ENCODE results near the gene NUDT5. TPM values are rescaled to one million over a fixed set of nuclear protein-coding genes. Genes with fewer than 3 reads are reported as not detected.
A peak's percentile ranks its signal among the peaks of the same experiment; 100 is the strongest.

NUDT5 gene
- total and polyA plus RNA-seq, 7 experiments from 2014 or later: 24.5 to 89.4 (median 47.4) TPM

DNA sequence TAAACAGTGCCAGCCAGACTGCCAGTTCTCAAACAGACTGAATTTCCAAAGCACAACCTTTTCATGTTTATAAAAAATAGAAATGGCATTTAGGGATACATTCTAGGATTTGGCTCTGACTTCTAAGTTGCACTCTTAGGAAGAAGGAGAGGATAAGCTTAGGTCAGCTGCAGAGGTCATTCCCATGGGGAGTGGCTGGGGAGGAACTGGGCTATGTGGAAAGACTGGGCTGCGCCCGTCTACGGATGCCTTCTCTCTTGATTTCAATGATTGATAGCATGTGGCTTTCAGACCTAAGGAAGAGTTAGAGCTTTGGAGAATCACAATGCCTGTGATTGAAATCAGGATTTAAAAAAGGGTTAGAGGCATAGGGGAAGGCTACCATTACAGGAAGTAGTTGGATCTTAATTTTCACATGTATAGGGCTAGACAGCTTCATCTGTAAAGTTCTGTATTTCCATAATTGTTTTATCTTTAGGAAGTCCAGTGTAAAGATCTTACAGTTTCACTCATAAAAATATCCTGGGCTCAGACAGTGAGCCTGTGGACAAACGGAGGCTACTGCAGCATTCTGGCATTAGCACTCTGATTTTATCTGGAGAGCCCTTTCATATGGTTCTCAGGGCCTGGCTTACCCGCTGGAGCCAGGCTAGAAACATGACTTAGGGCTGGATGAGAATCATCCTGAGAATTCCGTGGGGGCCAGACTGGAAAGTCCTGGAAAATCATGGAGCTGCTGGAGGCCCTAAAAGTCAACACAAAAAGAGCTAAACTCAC, 29.5 kb downstream of the NUDT5 start:
- H3K36me3 Mint-ChIP-seq: peaks cover 8 to 56% (median 37%) of the 10 kb centered on the region in 5 donors
- POLR2A ChIA-PET: no interaction called here

DNA sequence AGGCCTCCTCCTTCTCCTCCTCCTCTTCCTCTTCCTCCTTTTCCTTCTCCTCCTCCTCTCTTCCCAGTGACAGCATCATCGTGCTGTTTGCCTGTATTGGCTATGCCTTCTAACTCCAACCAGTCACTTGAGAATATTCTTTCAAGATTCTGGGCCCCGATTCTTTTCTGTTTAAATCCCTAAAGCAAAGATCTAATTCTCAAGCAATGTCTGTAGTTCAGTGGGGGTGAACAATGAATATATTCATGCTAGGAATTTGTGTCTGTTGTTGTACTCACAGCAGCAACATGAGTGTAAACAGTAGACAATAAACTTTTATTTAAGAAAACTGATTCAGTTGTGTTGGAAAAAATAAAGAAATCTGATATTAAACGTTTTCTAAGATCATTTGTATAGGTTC, 30.7 kb downstream of the NUDT5 start:
- Mint-ChIP-seq H3K4me1 (no peaks in the 10 kb centered on the region), H3K27ac (peak overlapping the region in 4 of 9 donors; percentile 1 to 57 (median 24)), H3K9me3 (no peaks in the 10 kb centered on the region), H3K4me3 (no peak overlapping the region), H3K27me3 (no peaks in the 10 kb centered on the region), H3K36me3 (peaks cover 3 to 52% (median 34%) of the 10 kb centered on the region in 5 donors)
- CTCF ChIA-PET: no interaction called here
- no peak overlapping the region for H3K4me3 ChIP-seq (ENCODE audit: low read length)
- DNase-seq (no peak), ATAC-seq (no peak)
- H3K36me3 ChIP-seq (ENCODE audit: control insufficient read depth in 2 of 3, insufficient read depth in 3 of 3, low read length in 3 of 3): peaks cover 0 to 76% (median 6%) of the 10 kb centered on the region in 3 experiments
- H3K4me1 ChIP-seq (ENCODE audit: control insufficient read depth in 2 of 2, insufficient read depth in 2 of 2, low read length in 2 of 2): no peaks in the 10 kb centered on the region
- H3K27me3 ChIP-seq (ENCODE audit: control insufficient read depth in 2 of 2, insufficient read depth in 2 of 2, low read length in 2 of 2): no peaks in the 10 kb centered on the region
- no peaks in the 10 kb centered on the region for H3K9me3 ChIP-seq (ENCODE audit: control insufficient read depth in 2 of 3, low read length in 3 of 3)
- intact Hi-C loops (cut with micrococcal nuclease): no loop called here
- H3K27ac ChIP-seq (ENCODE audit: low read depth, low read length): no peak overlapping the region
- POLR2A ChIA-PET: no interaction called here

More for the DNA sequence above, 29.5 kb downstream of the NUDT5 start:
- no peaks in the 10 kb centered on the region for H3K9me3 Mint-ChIP-seq
- CTCF ChIA-PET: interaction anchor here (0.6 kb wide), 1 partner anchor 9 kb away, joined by 3 read pairs; no protein-coding TSS in a partner anchor
- Histone ChIP-seq H3K27me3 (ENCODE audit: control insufficient read depth in 2 of 2, insufficient read depth in 2 of 2, low read length in 2 of 2) (no peaks in the 10 kb centered on the region), H3K4me1 (ENCODE audit: control insufficient read depth in 2 of 2, insufficient read depth in 2 of 2, low read length in 2 of 2) (no peaks in the 10 kb centered on the region), H3K9me3 (ENCODE audit: control insufficient read depth in 2 of 3, low read length in 3 of 3) (no peaks in the 10 kb centered on the region), H3K27ac (ENCODE audit: low read depth, low read length) (peak overlapping the region; percentile 18), H3K36me3 (ENCODE audit: control insufficient read depth in 2 of 3, insufficient read depth in 3 of 3, low read length in 3 of 3) (peaks cover 6 to 81% (median 7%) of the 10 kb centered on the region in 3 experiments), H3K4me3 (ENCODE audit: low read length) (no peak overlapping the region)
- ATAC-seq (no peak), DNase-seq (no peak)
- no peaks in the 10 kb centered on the region for H3K27me3 Mint-ChIP-seq
- no peak overlapping the region for H3K4me3 Mint-ChIP-seq
- peak overlapping the region in 3 of 9 donors; percentile 55 to 76 (median 64) for H3K27ac Mint-ChIP-seq
- intact Hi-C loops (cut with micrococcal nuclease): no loop called here
- no peaks in the 10 kb centered on the region for H3K4me1 Mint-ChIP-seq

- intact Hi-C loops (cut with micrococcal nuclease): no loop called here
- Mint-ChIP-seq H3K36me3 (peaks cover 0 to 46% (median 29%) of the 10 kb centered on the region in 5 donors), H3K27ac (peak overlapping the region in 3 of 9 donors; percentile 1 to 78 (median 36)), H3K27me3 (no peaks in the 10 kb centered on the region), H3K4me1 (no peaks in the 10 kb centered on the region), H3K4me3 (no peak overlapping the region), H3K9me3 (no peaks in the 10 kb centered on the region)
- ChIA-PET CTCF (no interaction called here), POLR2A (no interaction called here)
- Histone ChIP-seq H3K27ac (ENCODE audit: low read depth, low read length) (no peak overlapping the region), H3K27me3 (ENCODE audit: control insufficient read depth in 2 of 2, insufficient read depth in 2 of 2, low read length in 2 of 2) (no peaks in the 10 kb centered on the region), H3K4me1 (ENCODE audit: control insufficient read depth in 2 of 2, insufficient read depth in 2 of 2, low read length in 2 of 2) (no peaks in the 10 kb centered on the region), H3K36me3 (ENCODE audit: control insufficient read depth in 2 of 3, insufficient read depth in 3 of 3, low read length in 3 of 3) (peaks cover 0 to 70% (median 9%) of the 10 kb centered on the region in 3 experiments), H3K9me3 (ENCODE audit: control insufficient read depth in 2 of 3, low read length in 3 of 3) (no peaks in the 10 kb centered on the region), H3K4me3 (ENCODE audit: low read length) (no peak overlapping the region)
- no peak for DNase-seq
- no peak for ATAC-seq
Observed at GRCh38 chr10:12164085-12164484, 31.6 kb downstream of the NUDT5 start.

DNA sequence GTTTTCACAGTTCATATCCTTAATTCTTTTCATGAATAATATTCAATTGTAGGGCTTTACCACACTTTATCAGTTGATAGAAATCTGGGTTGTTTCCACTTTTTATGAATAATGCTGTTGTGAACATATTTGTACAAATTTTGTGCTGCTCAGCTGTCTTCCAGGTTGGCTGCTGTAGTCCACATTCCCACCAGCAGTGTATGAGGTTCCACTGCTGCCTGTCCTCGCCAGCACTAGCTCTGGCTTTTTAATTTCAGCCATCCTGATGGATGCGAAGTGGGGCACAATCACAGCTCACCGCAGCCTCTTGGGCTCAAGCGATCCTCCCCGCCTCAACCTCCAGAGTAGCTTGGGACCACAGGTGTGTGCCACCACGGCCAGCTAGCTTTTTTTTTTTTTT, 32.8 kb downstream of the NUDT5 start:
- no peaks in the 10 kb centered on the region for H3K9me3 Mint-ChIP-seq
- Histone ChIP-seq H3K27ac (ENCODE audit: low read depth, low read length) (no peak overlapping the region), H3K9me3 (ENCODE audit: control insufficient read depth in 2 of 3, low read length in 3 of 3) (no peaks in the 10 kb centered on the region), H3K4me1 (ENCODE audit: control insufficient read depth in 2 of 2, insufficient read depth in 2 of 2, low read length in 2 of 2) (no peaks in the 10 kb centered on the region), H3K4me3 (ENCODE audit: low read length) (no peak overlapping the region), H3K27me3 (ENCODE audit: control insufficient read depth in 2 of 2, insufficient read depth in 2 of 2, low read length in 2 of 2) (no peaks in the 10 kb centered on the region), H3K36me3 (ENCODE audit: control insufficient read depth in 2 of 3, insufficient read depth in 3 of 3, low read length in 3 of 3) (peaks cover 0 to 76% (median 9%) of the 10 kb centered on the region in 3 experiments)
- peaks cover 0 to 43% (median 27%) of the 10 kb centered on the region in 5 donors for H3K36me3 Mint-ChIP-seq
- ChIA-PET CTCF (no interaction called here), POLR2A (no interaction called here)
- H3K4me3 Mint-ChIP-seq: no peak overlapping the region
- intact Hi-C loops (cut with micrococcal nuclease): no loop called here
- DNase-seq (no peak), ATAC-seq (no peak)
- H3K27me3 Mint-ChIP-seq: no peaks in the 10 kb centered on the region
- no peaks in the 10 kb centered on the region for H3K4me1 Mint-ChIP-seq
- H3K27ac Mint-ChIP-seq: peak overlapping the region in 2 of 9 donors; percentile 18 to 41

GRCh38 chr10:12160664-12161063, 35.0 kb downstream of the NUDT5 start:
- peaks cover 0 to 64% (median 3%) of the 10 kb centered on the region in 3 experiments for H3K36me3 ChIP-seq (ENCODE audit: control insufficient read depth in 2 of 3, insufficient read depth in 3 of 3, low read length in 3 of 3)

DNA sequence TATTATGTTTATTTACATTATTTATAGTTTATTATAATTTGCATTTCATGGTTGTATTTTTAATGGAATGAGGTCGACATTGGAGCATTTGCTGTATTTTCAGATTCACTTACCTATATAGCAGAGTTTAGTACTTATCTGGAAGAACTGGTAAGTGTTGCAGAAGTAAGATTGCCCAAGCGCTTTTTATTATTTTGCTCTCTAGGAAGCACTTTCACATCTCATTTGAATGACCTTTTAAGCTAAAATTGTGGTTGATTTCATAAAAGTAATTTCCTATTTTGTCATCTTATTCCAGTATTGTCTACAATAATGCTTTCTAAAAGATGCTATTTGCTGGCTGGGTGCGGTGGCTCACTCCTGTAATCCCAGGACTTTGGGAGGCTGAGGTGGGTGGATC, 37.6 kb downstream of the NUDT5 start:
- peaks cover 0 to 43% (median 3%) of the 10 kb centered on the region in 3 experiments for H3K36me3 ChIP-seq (ENCODE audit: control insufficient read depth in 2 of 3, insufficient read depth in 3 of 3, low read length in 3 of 3)
- intact Hi-C loops (cut with micrococcal nuclease): no loop called here
- CTCF ChIA-PET: no interaction called here

More at GRCh38 chr10:12160664-12161063, 35.0 kb downstream of the NUDT5 start:
- no peak overlapping the region for H3K27ac Mint-ChIP-seq
- Histone ChIP-seq H3K4me1 (ENCODE audit: control insufficient read depth in 2 of 2, insufficient read depth in 2 of 2, low read length in 2 of 2) (no peaks in the 10 kb centered on the region), H3K4me3 (ENCODE audit: low read length) (no peak overlapping the region), H3K27ac (ENCODE audit: low read depth, low read length) (no peak overlapping the region), H3K9me3 (ENCODE audit: control insufficient read depth in 2 of 3, low read length in 3 of 3) (no peaks in the 10 kb centered on the region), H3K27me3 (ENCODE audit: control insufficient read depth in 2 of 2, insufficient read depth in 2 of 2, low read length in 2 of 2) (no peaks in the 10 kb centered on the region)
- no peaks in the 10 kb centered on the region for H3K9me3 Mint-ChIP-seq
- H3K36me3 Mint-ChIP-seq: peaks cover 0 to 40% (median 24%) of the 10 kb centered on the region in 5 donors
- DNase-seq (no peak), ATAC-seq (no peak)
- intact Hi-C loops (cut with micrococcal nuclease): no loop called here
- no peaks in the 10 kb centered on the region for H3K27me3 Mint-ChIP-seq
- H3K4me1 Mint-ChIP-seq: no peaks in the 10 kb centered on the region
- ChIA-PET POLR2A (no interaction called here), CTCF (no interaction called here)
- no peak overlapping the region for H3K4me3 Mint-ChIP-seq

More for the DNA sequence above, 37.6 kb downstream of the NUDT5 start:
- H3K4me1 ChIP-seq (ENCODE audit: control insufficient read depth in 2 of 2, insufficient read depth in 2 of 2, low read length in 2 of 2): no peaks in the 10 kb centered on the region
- no peak overlapping the region for H3K4me3 Mint-ChIP-seq
- no peak for DNase-seq
- peak; percentile 31 for ATAC-seq
- POLR2A ChIA-PET: no interaction called here
- no peak overlapping the region for H3K4me3 ChIP-seq (ENCODE audit: low read length)
- peaks cover 0 to 2% (median 0%) of the 10 kb centered on the region in 11 donors for H3K9me3 Mint-ChIP-seq
- no peak overlapping the region for H3K27ac ChIP-seq (ENCODE audit: low read depth, low read length)
- H3K36me3 Mint-ChIP-seq: peaks cover 0 to 39% (median 19%) of the 10 kb centered on the region in 5 donors
- peaks cover 0 to 3% (median 0%) of the 10 kb centered on the region in 7 donors for H3K4me1 Mint-ChIP-seq
- H3K27me3 ChIP-seq (ENCODE audit: control insufficient read depth in 2 of 2, insufficient read depth in 2 of 2, low read length in 2 of 2): no peaks in the 10 kb centered on the region
- H3K9me3 ChIP-seq (ENCODE audit: control insufficient read depth in 2 of 3, low read length in 3 of 3): no peaks in the 10 kb centered on the region
- no peaks in the 10 kb centered on the region for H3K27me3 Mint-ChIP-seq
- H3K27ac Mint-ChIP-seq: no peak overlapping the region
